GM18870 (cell line): Measurements from ENCODE around the gene AP3B1.

Experiments
- ATAC-seq: cut with Tn5 transposase; IDR thresholded peaks from one replicate; pipeline ENCODE4 v1.9.1; 2021; ENCODE audit warnings: moderate library complexity; ENCODE audit not compliant: unreplicated experiment

Gene AP3B1

GRCh38 chr5:78005021-78005785 lies 289.3 kb downstream of the AP3B1 start:
- no peak for ATAC-seq

- ATAC-seq, result no peak
These were observed 289.9 kb downstream of the AP3B1 start for GRCh38 chr5:78004559-78004958.

- ATAC-seq, result no peak
These were observed 290.6 kb downstream of the AP3B1 start for GRCh38 chr5:78003919-78004318.

GRCh38 chr5:78003450-78003849 lies 291.0 kb downstream of the AP3B1 start:
- no peak for ATAC-seq

DNA sequence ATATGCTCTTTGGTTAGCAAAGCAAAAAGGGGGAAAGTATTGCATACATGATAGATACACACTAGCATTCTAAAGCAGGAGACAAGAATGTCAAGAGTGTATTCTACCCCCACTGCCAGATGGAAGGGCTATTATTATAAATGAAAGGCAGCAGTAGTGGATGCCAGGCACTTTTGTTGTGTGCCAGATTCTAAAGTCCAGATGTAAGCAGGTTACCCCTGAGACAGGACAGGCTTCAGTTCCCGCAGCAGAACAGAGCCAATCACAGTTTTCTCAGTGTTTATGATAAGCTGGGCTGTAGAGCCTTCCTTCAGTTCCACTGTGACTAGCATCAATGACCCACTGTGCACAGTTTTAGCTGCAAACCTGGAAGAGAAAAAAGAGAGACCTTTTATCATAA lies 291.8 kb downstream of the AP3B1 start:
- no peak for ATAC-seq

GRCh38 chr5:78001197-78001596 lies 293.3 kb downstream of the AP3B1 start:
- ATAC-seq, result no peak

GRCh38 chr5:78000191-78000590 lies 294.3 kb downstream of the AP3B1 start:
- ATAC-seq, result no peak

- no peak for ATAC-seq
These were observed 295.1 kb downstream of the AP3B1 start for GRCh38 chr5:77999399-77999798.

DNA sequence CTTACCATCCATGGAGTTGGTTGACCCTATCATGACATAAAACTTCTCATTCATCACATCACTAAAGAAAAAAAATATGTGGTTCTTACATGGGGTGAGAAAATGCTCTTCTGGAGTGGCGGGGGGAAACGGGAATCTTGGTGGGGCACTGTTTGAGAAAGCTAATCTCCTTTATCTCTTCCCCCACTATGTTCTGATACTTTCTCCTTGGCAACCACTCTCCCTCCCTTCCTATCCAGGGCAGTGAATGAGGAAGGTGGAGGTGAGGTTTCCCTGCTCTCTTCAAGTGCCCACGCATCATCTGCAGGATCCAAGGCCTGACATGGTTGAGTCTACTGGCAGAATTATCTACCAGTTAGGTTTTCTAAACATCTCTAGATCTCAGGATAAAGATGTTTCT lies 297.6 kb downstream of the AP3B1 start:
- no peak for ATAC-seq

GRCh38 chr5:77995793-77996409 lies 298.6 kb downstream of the AP3B1 start:
- no peak for ATAC-seq

DNA sequence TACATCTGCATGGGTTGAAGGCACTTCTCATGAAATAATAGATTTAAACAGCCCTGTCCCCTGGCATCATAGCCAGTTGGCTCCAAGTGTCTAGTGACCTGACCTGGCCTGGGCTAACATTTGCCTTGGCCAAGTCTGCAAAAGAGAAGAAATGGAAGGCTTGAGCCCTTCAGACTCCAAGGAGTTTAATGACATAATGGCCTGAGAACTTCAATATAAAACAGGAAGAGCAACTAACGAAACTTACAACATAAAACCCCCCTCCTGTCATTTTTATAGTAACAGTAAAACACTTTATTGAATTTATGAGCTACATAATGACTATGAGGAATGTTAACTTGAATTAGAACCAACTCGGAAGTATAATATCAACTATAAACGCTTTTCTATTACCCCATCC lies 299.6 kb downstream of the AP3B1 start:
- no peak for ATAC-seq

GRCh38 chr5:77993855-77994318 lies 300.6 kb downstream of the AP3B1 start:
- no peak for ATAC-seq

DNA sequence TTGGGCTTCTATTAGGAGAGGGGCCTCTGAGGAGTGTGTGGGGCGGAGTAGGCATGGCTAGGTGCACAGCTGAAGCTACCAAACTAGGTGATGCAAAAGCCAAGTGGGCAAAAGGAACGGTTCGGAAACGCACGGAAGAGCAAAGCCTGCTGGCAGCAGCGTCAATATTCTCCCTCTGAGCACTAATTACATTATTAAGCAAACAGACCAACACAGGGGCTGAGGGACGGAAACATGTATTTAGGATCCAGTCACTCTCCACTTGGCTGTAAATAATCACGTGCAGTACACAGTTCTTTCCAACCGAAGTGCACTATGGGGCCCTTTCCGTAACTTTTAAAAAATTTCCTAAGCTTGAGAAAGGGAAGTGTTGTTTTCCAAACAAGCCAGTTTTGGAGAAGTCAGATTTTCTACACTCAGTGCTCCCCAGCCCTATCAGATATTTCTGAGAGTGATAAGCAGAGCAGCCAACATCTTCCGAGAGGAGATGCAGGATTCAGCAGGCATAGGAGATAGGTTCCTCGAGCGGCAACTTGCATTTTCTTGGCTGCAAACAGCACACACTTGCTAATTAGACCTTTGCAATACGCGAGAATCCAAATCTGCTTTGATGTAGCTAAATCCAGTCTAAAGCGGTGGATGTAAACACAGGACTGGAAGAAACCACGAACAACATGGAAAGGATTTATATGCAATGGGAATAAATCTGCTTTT lies 301.2 kb downstream of the AP3B1 start:
- ATAC-seq, result no peak

DNA sequence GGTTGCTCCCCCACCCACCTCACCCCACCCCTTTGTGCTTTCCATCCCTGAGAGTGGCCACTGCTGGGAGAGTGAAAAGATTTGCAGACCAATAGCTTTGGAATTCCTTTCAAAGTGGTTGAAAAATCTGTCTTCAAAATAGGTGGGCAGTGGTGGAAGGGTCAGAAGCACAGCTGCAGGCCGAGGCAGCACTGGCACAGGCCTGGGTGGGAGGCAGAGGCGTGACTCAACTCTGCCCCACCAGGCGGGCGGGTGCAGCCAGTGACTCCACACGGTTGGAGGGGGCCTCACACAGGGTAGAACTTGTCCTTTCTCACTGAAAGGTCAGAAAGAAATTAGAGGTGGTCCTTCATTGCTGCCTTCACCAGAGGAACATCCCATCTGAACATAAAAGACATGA lies 303.4 kb downstream of the AP3B1 start:
- ATAC-seq, result no peak

- ATAC-seq, result no peak
These were observed 304.5 kb downstream of the AP3B1 start for GRCh38 chr5:77990020-77990419.

GRCh38 chr5:77987988-77988387 lies 306.5 kb downstream of the AP3B1 start:
- no peak for ATAC-seq

GRCh38 chr5:77987331-77987730 lies 307.2 kb downstream of the AP3B1 start:
- ATAC-seq, result no peak

DNA sequence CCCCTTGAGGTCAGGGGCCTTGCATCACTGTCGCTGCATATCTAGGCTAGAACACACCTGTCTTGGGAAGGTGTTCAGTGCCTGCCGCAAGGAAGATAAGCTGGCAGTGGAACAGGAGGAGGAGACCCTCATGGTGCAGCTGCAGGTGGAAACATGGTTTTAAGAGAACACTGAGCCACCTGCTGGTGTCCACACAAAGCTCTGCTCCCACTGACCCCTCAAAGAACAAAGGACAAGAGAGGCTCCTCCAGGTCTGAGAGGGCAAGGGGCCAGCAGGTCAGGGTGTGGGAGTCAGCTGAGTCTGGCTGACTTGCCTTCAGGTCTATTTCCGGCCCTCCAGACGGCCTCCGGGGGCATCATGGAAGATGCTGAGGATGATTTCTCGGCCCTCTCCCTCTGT lies 308.2 kb downstream of the AP3B1 start:
- ATAC-seq, result no peak

- ATAC-seq, result no peak
These were observed 309.3 kb downstream of the AP3B1 start for GRCh38 chr5:77985247-77985646.

DNA sequence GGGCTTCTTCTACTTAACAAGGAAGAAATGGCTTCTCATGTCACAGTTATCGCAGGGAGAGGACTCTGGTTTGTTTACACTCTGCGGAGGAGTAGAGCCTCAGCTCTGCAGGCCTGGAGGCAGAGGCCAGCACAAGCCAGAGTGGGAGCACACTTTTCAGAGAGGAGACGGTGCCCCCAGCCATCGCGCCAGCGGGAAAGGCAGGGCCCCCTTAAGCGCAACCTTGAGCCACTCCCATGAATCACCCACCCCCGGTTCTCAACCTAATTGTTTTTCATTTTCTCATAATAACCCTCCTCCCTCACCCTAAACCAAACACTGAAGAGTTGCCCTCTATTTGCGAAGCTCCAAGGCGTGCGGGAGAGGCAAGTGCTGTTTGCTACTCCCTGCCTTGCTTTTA lies 309.9 kb downstream of the AP3B1 start:
- ATAC-seq, result no peak

- ATAC-seq, result no peak
These were observed 310.9 kb downstream of the AP3B1 start for GRCh38 chr5:77983482-77984199.
